Breast epithelium (tissue), 3 donors: ENCODE measurements around the gene RABIF.

Source experiments
- POLR2A ChIP-seq: fragments of 450-650 bp; IDR thresholded peaks from one replicate; pipeline ENCODE4 v1.6.1; 2016; ENCODE audit warnings: antibody characterized with exemption, mild to moderate bottlenecking, moderate library complexity
- POLR2AphosphoS5 ChIP-seq, 3 donors: sonication (generic); formaldehyde crosslinking; IDR thresholded peaks; one replicate each; pipeline ENCODE4 v1.6.1; 2017; ENCODE audit warnings: antibody characterized with exemption in 3 of 3
- TF ChIP-seq, protein P1 (sequence below), 3 donors: fragments of 450-650 bp; IDR thresholded peaks; one replicate each; pipeline ENCODE4 v1.5.1; 2016 to 2017; ENCODE audit warnings: antibody characterized with exemption in 3 of 3, mild to moderate bottlenecking in 3 of 3, moderate library complexity in 3 of 3

DNA sequence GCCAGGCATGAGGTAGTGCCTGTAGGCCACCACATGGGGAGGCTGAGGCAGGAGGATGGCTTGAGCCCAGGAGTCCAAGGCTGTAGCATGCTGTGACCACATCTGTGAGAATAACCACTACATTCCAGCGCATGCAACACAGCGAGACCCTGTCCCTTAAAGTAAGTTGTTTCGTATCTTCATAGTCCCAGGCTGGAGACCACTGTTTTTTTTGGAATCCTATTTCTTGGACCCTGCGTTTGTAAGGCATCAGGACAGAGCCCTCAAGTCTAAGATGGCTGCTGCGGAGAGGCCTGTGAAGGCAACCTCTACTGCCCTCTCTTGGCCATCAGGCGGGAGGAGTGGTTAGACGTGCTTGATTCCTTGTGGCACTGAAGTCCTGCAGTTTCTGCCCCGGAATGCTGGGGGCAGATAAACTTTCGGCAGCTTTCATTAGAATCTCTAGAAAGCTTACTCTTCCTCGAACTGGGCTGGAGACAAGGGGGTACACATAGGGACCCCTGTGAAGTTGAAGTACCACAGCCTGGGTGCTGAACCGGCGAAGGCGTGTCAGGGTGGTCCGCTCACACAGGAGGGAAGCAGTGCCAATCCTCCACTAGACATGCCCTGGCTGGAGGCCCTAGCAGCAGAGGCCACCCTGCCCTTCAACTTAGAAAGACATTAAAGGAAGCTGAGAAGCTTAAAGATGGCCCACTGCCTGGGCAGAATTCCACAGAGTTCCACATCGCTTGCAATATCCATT, 36.6 kb downstream of the RABIF start:
- TF ChIP-seq, protein P1, sequence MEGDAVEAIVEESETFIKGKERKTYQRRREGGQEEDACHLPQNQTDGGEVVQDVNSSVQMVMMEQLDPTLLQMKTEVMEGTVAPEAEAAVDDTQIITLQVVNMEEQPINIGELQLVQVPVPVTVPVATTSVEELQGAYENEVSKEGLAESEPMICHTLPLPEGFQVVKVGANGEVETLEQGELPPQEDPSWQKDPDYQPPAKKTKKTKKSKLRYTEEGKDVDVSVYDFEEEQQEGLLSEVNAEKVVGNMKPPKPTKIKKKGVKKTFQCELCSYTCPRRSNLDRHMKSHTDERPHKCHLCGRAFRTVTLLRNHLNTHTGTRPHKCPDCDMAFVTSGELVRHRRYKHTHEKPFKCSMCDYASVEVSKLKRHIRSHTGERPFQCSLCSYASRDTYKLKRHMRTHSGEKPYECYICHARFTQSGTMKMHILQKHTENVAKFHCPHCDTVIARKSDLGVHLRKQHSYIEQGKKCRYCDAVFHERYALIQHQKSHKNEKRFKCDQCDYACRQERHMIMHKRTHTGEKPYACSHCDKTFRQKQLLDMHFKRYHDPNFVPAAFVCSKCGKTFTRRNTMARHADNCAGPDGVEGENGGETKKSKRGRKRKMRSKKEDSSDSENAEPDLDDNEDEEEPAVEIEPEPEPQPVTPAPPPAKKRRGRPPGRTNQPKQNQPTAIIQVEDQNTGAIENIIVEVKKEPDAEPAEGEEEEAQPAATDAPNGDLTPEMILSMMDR (IDR thresholded peaks at IDR 0.05): peak in 1 of 3 donors; percentile 17
- TF ChIP-seq POLR2A: no peak
- no peak for TF ChIP-seq POLR2AphosphoS5 (IDR thresholded peaks at IDR 0.05)
